ENCODE data around the gene DCXR. TPM values are rescaled to one million over a fixed set of nuclear protein-coding genes. Genes with fewer than 3 reads are reported as not detected.

DCXR gene
- total and polyA plus RNA-seq, 2 of the 13 experiments (the other 11 are each of a cell fraction or from before 2014, with no cell fraction given), result 287 to 311 TPM

DNA sequence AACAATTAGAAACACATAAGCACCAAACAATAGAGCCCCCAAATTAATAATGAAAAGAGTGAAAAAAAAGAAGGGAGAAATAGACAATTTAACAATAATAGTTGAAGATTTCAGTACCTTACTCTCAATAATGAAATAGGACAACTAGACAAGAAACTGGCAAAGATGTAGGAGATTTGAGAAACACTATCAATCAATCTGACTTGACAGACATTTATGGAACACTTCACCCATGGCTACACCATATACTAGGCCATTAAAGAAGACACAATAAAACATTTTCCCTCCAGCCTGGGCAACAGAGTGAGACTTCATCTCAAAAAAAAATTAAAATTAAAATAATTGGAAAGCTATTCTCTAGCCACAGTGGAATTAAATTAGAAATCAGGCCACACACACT, 33.1 kb upstream of the DCXR start:
- intact Hi-C loops (cut with micrococcal nuclease; ENCODE audit: unreplicated experiment), result no loop called here
- no peak overlapping the region for H2AFZ ChIP-seq (ENCODE audit: low read length)

More for the DNA sequence above, 33.1 kb upstream of the DCXR start:
- ATAC-seq (no peak), FAIRE-seq (no peak), DNase-seq (ENCODE audit: low spot score) (no peak)
- Histone ChIP-seq H3K27me3 (ENCODE audit: control insufficient read depth in 1 of 2, insufficient read depth in 2 of 2, low read length in 2 of 2) (peaks cover 0 to 5% of the 10 kb centered on the region in 2 experiments; a peak in 2 of 5 replicates), H3K27ac (ENCODE audit: extremely low read length, insufficient read depth, low read length) (no peak overlapping the region), H3K4me1 (ENCODE audit: insufficient read depth, low read length) (peaks cover 14% of the 10 kb centered on the region), H3K9me3 (ENCODE audit: low read length) (no peaks in the 10 kb centered on the region), H3K4me3 (replicated peaks in 1 of 3; ENCODE audit: insufficient read depth in 1 of 3, low read depth in 2 of 3, low read length in 3 of 3) (no peak overlapping the region), H3K79me2 (ENCODE audit: insufficient read depth, low read length) (no peaks in the 10 kb centered on the region), H4K20me1 (ENCODE audit: insufficient read depth, low read length) (no peaks in the 10 kb centered on the region), H3K9ac (ENCODE audit: insufficient read depth, low read depth, low read length) (no peak overlapping the region), H3K4me2 (ENCODE audit: low read depth, low read length) (no peak overlapping the region), H3K36me3 (replicated peaks in 1 of 2; ENCODE audit: control insufficient read depth in 1 of 2, insufficient read depth in 2 of 2, low read length in 2 of 2) (no peaks in the 10 kb centered on the region)
- ChIA-PET CTCF (ENCODE audit: low intra/inter-chr PET ratio, low total read pairs) (no interaction called here), POLR2A (interaction anchor here (1.4 kb wide), 1 partner anchor 28 kb away, joined by 4 read pairs; no protein-coding TSS in a partner anchor)
- TF ChIP-seq ZNF598 (CRISPR knock-in tag; IDR thresholded peaks at IDR 0.05; ENCODE audit: borderline replicate concordance) (no peak), ZSCAN25 (CRISPR knock-in tag; IDR thresholded peaks at IDR 0.05) (no peak), KDM5A (IDR thresholded peaks at IDR 0.05; ENCODE audit: borderline replicate concordance, low read length) (no peak), TCF12 (IDR thresholded peaks at IDR 0.05) (no peak), TCF12 (CRISPR knock-in tag; IDR thresholded peaks at IDR 0.05) (no peak), SUZ12 (IDR thresholded peaks at IDR 0.05; ENCODE audit: low read depth, low read length) (no peak), GRHL1 (CRISPR knock-in tag; conservative IDR thresholded peaks at IDR 0.05) (no peak)
- BruUV-seq (replicated peaks), result no TSS peak
- in situ Hi-C loops (cut with HindIII; ENCODE audit: extremely low pct_ligation_motif_present, low pct_unique_long_range_greater_than_20kb), result no loop called here
